H1 (cell line): ENCODE data around the gene TSKU. TPM values are rescaled to one million over a fixed set of nuclear protein-coding genes. Genes with fewer than 3 reads are reported as not detected.

Experiments
- SAP30 ChIP-seq: fragments of 300-600 bp; sonication (generic); IDR thresholded peaks from 2 replicates; pipeline ENCODE4 v1.7.1; 2012; ENCODE audit warnings: low read length, moderate library complexity, mild to moderate bottlenecking, inconsistent platforms; ENCODE audit not compliant: insufficient read depth, insufficient replicate concordance
- SIN3A ChIP-seq, 2 experiments: IDR thresholded peaks in 1 of 2; conservative IDR thresholded peaks in 1 of 2; 2 replicates each; pipeline ENCODE4 v1.6.1; 2011 to 2012; ENCODE audit warnings: low read length in 2 of 2, improper control_type of control experiment in 1 of 2, low read depth in 1 of 2, mild to moderate bottlenecking in 1 of 2
- polyA plus RNA-seq, 7 experiments: library from polyadenylated mRNA; depleted of rRNA in 3 of 7; stranded (reverse) in 5 of 7; unstranded in 2 of 7; fragments of >200 nt in 5 of 7; fragments of 200-250 nt in 2 of 7; gene quantifications; 1 replicate in 5 of 7; 2 replicates in 1 of 7; 4 replicates in 1 of 7; pipeline versions ENCODE4 v1.2.1 to v1.2.3, GENCODE V29; 2011 to 2013; ENCODE audit warnings: missing spikeins in 2 of 7, mixed read lengths in 2 of 7
- total RNA-seq: library from RNA; stranded (reverse); fragmentation: NEBNext Ultra II Directional; extraction: Animal tissue kit (Norgen Biotek cat#: 25700); gene quantifications from 2 replicates; pipeline ENCODE4 v1.2.1, GENCODE V29; 2021

Gene TSKU
- total and polyA plus RNA-seq, 2 of the 8 experiments (the other 6 are each of a cell fraction or from before 2014, with no cell fraction given): 22.8 to 28.4 TPM

GRCh38 chr11:76796511-76797198 lies 13.5 kb downstream of the TSKU start (continued):
- TF ChIP-seq SIN3A (conservative IDR thresholded peaks at IDR 0.05 in 1 of 2, IDR thresholded peaks at IDR 0.05 in 1 of 2; ENCODE audit: low read depth in 1 of 2, low read length in 2 of 2) (no peak), SAP30 (no peak)
- TF ChIP-seq, all 59 proteins: peak for 0
